Measurements from ENCODE around the gene SRI.
"Not testable (repeated sequence)": the region's sequence is repeated elsewhere in the genome, so short reads cannot be mapped to it uniquely, and the experiment has no call there.

The SRI gene

DNA sequence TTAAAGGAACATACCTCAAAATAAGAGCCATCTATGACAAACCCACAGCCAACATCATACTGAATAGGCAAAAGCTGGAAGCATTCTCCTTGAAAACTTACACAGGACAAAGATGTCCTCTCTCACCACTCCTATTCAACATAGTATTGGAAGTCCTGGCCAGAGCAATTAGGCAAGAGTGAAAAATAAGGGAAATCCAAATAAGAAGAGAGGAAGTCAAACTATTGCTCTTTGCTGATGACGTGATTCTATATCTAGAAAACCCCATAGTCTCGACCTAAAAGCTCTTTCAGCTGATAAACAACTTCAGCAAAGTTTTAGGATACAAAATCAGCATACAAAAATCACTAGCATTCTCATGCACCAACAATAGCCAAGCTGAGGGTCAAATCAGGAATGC is 60.1 kb downstream of the SRI start:
- not testable (repeated sequence) for H3K4me1 ChIP-seq (ENCODE audit: control insufficient read depth in 5 of 5, insufficient read depth in 5 of 5, low read length in 5 of 5); H3K27ac ChIP-seq (ENCODE audit: low read depth, low read length); H3K4me3 ChIP-seq (ENCODE audit: low read depth in 1 of 5, low read length in 5 of 5); H3K9me3 ChIP-seq (ENCODE audit: control insufficient read depth in 5 of 5, low read length in 5 of 5); H3K36me3 ChIP-seq (ENCODE audit: control insufficient read depth in 5 of 5, insufficient read depth in 5 of 5, low read length in 5 of 5); H3K27me3 ChIP-seq (ENCODE audit: control insufficient read depth in 5 of 5, insufficient read depth in 4 of 5, low read length in 5 of 5); H3K9ac ChIP-seq (ENCODE audit: low read length in 5 of 5)

DNA sequence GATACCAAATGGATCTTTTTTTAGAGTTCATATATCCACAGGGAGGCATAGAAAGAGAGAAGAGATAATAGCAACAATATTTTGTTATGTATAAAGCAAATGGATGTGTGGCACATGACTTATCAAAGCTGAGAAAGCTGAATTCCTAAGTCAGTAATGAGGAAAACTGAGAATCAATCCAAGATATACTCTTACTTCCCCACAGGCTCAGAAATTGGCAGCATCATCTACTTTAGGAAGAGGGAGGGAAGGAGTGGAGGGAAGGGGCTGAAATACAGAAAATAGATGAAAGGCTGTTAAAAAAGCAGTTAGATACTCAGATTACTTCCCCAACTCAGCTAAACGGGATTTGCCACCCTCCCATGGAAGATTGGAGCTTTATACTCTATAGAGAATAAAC is 63.5 kb downstream of the SRI start:
- Histone ChIP-seq H3K4me1 (ENCODE audit: control insufficient read depth in 5 of 5, insufficient read depth in 5 of 5, low read length in 5 of 5) (no peaks in the 10 kb centered on the region), H3K9ac (ENCODE audit: low read length in 5 of 5) (no peak overlapping the region), H3K9me3 (ENCODE audit: control insufficient read depth in 5 of 5, low read length in 5 of 5) (peaks cover 0 to 2% (median 0%) of the 10 kb centered on the region in 5 donors), H3K27ac (ENCODE audit: low read depth, low read length) (no peak overlapping the region), H3K27me3 (ENCODE audit: control insufficient read depth in 5 of 5, insufficient read depth in 4 of 5, low read length in 5 of 5) (no peaks in the 10 kb centered on the region), H3K4me3 (ENCODE audit: low read depth in 1 of 5, low read length in 5 of 5) (no peak overlapping the region), H3K36me3 (ENCODE audit: control insufficient read depth in 5 of 5, insufficient read depth in 5 of 5, low read length in 5 of 5) (peaks cover 0 to 3% (median 3%) of the 10 kb centered on the region in 5 donors)

DNA sequence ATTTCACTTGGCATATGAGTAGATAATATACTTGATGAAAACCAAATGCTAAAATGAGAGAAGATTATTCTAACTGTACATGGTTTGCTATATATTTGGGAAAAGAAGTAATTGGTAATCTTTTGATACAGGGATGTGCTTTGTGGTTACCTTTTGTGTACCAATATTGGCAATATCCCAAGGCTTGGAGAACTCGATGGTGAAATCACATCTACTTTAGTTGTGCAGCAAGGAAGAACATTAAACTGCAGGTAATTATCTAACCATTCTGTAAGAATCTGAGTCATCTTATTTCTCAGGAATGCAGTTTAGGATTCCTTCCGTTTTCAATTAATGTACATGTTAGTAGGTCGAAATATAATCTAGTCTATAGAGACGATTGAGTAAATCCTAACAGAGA is 64.1 kb downstream of the SRI start:
- H3K4me3 ChIP-seq (ENCODE audit: low read depth in 1 of 5, low read length in 5 of 5), result no peak overlapping the region
- no peaks in the 10 kb centered on the region for H3K4me1 ChIP-seq (ENCODE audit: control insufficient read depth in 5 of 5, insufficient read depth in 5 of 5, low read length in 5 of 5)
- H3K9me3 ChIP-seq (ENCODE audit: control insufficient read depth in 5 of 5, low read length in 5 of 5), result peaks cover 0 to 2% (median 0%) of the 10 kb centered on the region in 5 donors
- H3K27ac ChIP-seq (ENCODE audit: low read depth, low read length), result no peak overlapping the region
- peaks cover 0 to 3% (median 3%) of the 10 kb centered on the region in 5 donors for H3K36me3 ChIP-seq (ENCODE audit: control insufficient read depth in 5 of 5, insufficient read depth in 5 of 5, low read length in 5 of 5)
- H3K9ac ChIP-seq (ENCODE audit: low read length in 5 of 5), result no peak overlapping the region
- no peaks in the 10 kb centered on the region for H3K27me3 ChIP-seq (ENCODE audit: control insufficient read depth in 5 of 5, insufficient read depth in 4 of 5, low read length in 5 of 5)

Measured in subcutaneous abdominal adipose tissue (tissue), 5 donors.